ENCODE data around the gene ATG4D.

ATG4D gene
- 22.5 to 43.2 (median 31.5) reads per million in 9 experiments for total RNA-seq

DNA sequence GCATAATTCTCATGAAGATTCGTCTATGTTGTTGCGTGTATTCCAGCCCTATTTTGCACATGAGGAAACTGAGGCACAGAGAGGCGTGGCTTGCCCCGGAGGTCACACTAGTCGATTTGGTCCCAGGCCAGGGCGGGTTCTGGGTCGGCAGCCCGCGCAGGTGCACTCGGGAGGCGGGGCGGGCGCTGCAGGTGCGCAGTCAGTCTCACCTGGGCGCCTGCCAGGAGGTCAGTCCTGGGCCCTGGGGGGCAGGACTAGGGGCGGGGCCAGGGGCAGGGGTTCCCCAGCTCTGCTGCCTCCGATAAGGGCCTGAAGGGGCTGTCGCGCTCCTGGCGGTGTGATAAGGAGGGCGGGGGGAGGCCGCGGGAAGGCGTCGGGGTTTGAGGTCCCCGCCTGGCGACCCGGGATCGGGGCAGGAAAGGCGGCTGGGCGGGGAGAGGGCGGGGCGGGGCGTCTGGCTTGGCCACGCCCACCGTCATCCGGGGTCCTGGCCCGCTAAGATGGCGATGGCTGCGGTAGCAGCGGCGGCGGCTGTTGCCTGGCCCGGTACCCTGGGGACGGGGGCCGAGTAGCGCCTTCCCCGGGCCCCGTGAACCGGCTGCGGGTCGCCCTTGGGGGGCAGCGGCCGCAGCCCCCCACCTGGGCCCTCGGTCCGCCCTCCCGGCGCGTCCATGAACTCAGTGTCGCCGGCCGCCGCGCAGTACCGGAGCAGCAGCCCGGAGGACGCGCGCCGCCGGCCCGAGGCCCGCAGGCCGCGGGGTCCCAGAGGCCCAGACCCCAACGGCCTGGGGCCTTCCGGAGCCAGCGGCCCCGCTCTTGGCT, at the start of gene ATG4D:
TSS of gene ATG4D (plus strand) at position 485 of the 822 bp plus-strand sequence. CDS start at position 672, 187 bp downstream.
- Mint-ChIP-seq H3K9me3 (no peaks in the 10 kb centered on the region), H3K27me3 (peaks cover 6 to 16% of the 10 kb centered on the region in 2 donors), H3K4me1 (ENCODE audit: low read depth in 2 of 2) (peaks cover 17 to 19% of the 10 kb centered on the region in 2 donors), H3K4me3 (peak within 1 kb of the TSS; percentile 90 to 91), H3K27ac (peak within 1 kb of the TSS; percentile 86 to 91), H3K36me3 (ENCODE audit: insufficient read depth) (peaks cover 37% of the 10 kb centered on the region)
- peak; percentile 83 for ATAC-seq (replicated peaks)
- DNase-seq: peak; percentile 74 to 77 (median 76)

DNA sequence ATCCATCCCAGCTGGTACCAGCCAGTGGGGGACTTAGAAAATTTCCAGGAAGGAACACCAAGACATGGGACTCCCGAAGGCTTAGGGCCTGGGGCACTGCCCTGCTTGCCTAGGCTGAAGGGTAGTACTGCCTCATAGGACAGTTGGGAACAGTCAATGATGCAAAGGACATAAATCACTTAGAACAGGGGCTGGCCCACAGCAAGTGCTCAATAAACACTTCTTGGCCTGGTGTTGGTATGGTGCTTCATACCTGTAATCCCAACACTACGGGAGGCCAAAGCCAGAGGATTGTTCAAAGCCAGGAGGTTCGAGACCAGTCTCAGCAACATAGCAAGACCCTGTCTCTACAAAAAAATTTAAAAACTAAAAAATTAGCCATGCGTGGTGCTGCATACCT, 46.3 kb upstream of the ATG4D start:
- Mint-ChIP-seq H3K36me3 (ENCODE audit: insufficient read depth) (peaks cover 61% of the 10 kb centered on the region), H3K9me3 (no peaks in the 10 kb centered on the region), H3K4me1 (ENCODE audit: low read depth in 2 of 2) (peaks cover 32% of the 10 kb centered on the region in 2 donors), H3K27me3 (no peaks in the 10 kb centered on the region), H3K4me3 (no peak overlapping the region), H3K27ac (peak overlapping the region in 1 of 2 donors; percentile 84)
- DNase-seq (no peak), ATAC-seq (replicated peaks) (no peak)

DNA sequence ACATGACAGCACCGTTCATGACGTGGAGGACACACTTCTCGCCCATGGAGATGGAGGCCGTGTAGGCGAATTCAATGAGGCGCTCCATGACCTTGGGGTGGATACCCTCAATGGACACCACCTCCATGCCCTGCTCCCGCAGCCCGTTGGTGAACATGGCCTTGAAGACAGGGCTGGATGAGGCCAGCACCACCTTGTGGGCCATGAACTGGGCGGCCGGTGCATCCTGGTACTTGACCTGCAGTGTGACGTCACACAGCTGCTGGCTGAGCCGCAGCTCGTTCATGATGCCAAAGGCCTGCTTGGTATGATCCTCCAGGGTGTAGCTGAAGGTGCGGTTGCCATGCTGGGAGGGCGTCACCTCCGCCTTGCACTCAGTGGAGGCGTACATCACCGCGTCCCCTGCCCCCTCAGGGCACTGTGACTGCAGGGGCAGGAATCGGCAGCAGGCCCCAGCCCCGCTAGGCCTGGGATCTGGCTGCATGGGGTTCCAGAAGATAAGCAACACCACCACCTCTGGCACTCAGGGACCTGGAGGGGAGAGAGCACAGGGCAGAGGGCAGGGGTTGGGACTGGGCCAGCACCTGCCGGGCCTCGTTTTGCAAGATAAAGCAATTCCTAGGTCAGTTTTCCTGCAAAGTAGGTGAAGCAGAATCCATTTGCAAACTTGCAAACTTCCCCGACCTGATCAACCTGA, 44.0 kb upstream of the ATG4D start:
- no peaks in the 10 kb centered on the region for H3K9me3 Mint-ChIP-seq
- DNase-seq (no peak), ATAC-seq (replicated peaks) (no peak)
- peaks cover 41% of the 10 kb centered on the region for H3K36me3 Mint-ChIP-seq (ENCODE audit: insufficient read depth)
- H3K27ac Mint-ChIP-seq: peak overlapping the region; percentile 83 to 92
- H3K27me3 Mint-ChIP-seq: no peaks in the 10 kb centered on the region
- H3K4me3 Mint-ChIP-seq: peak overlapping the region; percentile 10 to 87
- H3K4me1 Mint-ChIP-seq (ENCODE audit: low read depth in 2 of 2): peaks cover 30 to 37% of the 10 kb centered on the region in 2 donors

DNA sequence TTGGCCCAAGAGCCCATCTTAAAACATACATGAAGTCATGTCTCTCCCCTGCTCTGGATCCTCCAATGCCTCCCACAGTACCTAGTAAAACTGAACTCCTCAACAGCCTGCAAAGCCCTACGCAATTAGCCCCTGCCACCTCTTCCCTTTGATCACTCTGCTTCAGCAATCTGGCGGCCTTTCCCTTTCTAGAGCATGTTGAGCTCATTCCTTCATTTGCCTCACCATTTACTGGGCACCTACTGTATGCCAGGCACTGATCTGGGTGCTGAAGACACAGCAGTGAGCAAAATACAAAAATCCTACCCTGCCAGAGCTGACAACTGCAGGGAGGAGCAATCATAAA, 43.5 kb upstream of the ATG4D start:
- H3K36me3 Mint-ChIP-seq (ENCODE audit: insufficient read depth): peaks cover 36% of the 10 kb centered on the region
- ATAC-seq (replicated peaks): no peak

DNA sequence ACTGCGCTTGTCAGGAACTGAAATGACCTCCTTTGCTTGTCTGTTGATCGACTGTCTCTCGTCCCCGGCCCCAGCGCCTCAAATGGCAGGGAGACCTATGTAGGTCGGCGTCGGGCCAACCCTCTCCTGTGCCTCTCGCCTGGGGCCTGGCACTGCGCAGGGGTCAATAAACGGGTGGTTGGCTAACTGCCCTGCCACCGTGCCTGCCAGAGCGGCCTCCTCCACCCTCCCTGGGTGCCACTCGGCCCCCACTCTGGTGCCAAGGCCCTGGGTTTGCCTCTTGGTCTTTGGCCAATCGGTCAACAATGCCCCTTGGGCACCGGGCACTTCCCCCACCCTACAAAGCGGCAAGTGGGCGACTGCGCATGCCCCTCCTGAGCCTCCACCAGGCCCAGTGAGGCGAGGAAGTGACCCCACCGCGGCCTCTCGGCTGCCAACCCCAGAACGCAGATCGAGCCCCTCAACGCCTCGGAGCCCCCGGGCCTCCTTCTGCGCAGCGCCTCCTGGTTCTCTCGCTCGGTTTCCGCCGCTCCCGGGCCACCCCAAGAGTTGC, 41.7 kb upstream of the ATG4D start:
- H3K4me3 Mint-ChIP-seq: peak overlapping the region; percentile 87 to 90
- H3K36me3 Mint-ChIP-seq (ENCODE audit: insufficient read depth): peaks cover 26% of the 10 kb centered on the region
- DNase-seq: peak in 1 of 3 experiments; percentile 21
- no peaks in the 10 kb centered on the region for H3K9me3 Mint-ChIP-seq
- peak; percentile 20 for ATAC-seq (replicated peaks)
- H3K27ac Mint-ChIP-seq: peak overlapping the region; percentile 86 to 93
- peaks cover 36 to 40% of the 10 kb centered on the region in 2 donors for H3K4me1 Mint-ChIP-seq (ENCODE audit: low read depth in 2 of 2)
- H3K27me3 Mint-ChIP-seq: no peaks in the 10 kb centered on the region

More for the DNA sequence above, 43.5 kb upstream of the ATG4D start:
- Mint-ChIP-seq H3K9me3 (no peaks in the 10 kb centered on the region), H3K27me3 (no peaks in the 10 kb centered on the region), H3K4me3 (peak overlapping the region; percentile 51 to 87), H3K4me1 (ENCODE audit: low read depth in 2 of 2) (peaks cover 31 to 37% of the 10 kb centered on the region in 2 donors), H3K27ac (peak overlapping the region; percentile 7 to 83)
- DNase-seq: no peak

DNA sequence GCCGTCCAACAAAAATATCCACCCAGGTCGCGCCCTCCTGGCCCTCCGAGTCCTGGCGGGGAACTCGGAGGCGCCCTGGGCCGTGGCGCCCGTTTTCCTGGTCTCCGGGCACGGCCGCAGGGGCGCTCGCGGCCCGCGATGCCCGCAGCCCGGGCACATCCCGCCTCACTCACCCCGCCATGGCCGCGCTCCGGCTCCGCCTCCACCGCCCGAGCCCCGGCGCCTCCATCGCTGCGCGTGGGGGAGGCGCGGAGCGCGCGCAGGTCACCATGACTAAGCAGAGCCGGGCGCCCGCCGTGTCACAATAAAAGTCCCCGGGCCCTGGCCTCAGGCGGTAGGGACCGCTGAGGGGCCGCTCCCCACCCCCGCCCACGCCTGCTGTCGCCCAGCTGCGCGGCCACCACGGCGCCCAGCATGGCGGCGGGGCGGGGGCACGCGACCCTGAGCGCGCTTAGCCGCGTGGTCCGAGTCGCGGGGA, 41.1 kb upstream of the ATG4D start:
- Mint-ChIP-seq H3K27ac (peak overlapping the region; percentile 86 to 93), H3K4me1 (ENCODE audit: low read depth in 2 of 2) (peaks cover 34 to 37% of the 10 kb centered on the region in 2 donors), H3K4me3 (peak overlapping the region; percentile 87 to 90), H3K9me3 (no peaks in the 10 kb centered on the region), H3K36me3 (ENCODE audit: insufficient read depth) (peaks cover 26% of the 10 kb centered on the region), H3K27me3 (no peaks in the 10 kb centered on the region)
- DNase-seq: peak; percentile 84 to 87 (median 85)
- ATAC-seq (replicated peaks): peak; percentile 90

DNA sequence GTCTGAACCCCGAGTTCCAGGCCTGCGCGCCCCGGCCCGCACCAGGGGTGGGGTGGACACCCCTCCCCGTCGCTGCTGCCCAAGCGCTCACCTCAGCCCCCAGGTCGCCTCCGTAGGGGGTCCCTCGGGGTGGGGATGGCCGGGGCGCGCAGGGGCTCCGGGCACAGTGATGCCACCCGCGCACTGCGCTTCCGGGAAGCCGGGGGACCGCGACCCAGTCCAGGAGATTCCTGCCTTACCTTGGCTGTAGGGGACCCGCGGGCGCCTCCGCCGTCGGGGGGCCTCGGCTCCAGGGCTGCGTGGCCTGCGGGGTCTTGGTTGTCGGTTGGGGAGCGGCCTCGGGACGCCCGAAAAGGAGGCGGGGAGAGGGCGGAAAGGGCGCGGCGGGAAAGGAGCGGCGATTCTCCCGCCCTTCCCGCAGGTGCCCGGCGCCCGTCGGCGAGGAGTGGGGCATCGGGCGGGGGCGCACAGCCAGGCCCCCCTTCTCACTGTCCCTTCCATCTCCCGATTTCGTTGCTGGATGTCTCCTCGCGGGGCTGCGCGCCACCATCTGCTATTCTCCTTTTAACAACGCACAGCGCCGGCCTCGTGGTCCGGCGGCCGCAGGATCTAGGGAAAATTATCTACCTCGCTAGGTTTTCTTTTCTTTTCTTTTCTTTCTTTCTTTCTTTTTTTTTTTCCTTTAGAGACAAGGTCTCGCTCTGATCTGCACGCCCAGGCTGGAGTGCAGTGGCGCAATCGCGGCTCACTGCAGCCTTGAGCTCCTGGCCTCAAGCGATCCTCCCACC, 40.5 kb upstream of the ATG4D start, which contains the start of gene KEAP1:
TSS of gene KEAP1 (minus strand) at position 355 of the 788 bp plus-strand sequence. CDS start 3,323 bp downstream, outside the sequence.
- Mint-ChIP-seq H3K27me3 (no peaks in the 10 kb centered on the region), H3K9me3 (no peaks in the 10 kb centered on the region), H3K27ac (peak within 1 kb of the TSS; percentile 89 to 93), H3K36me3 (ENCODE audit: insufficient read depth) (peaks cover 20% of the 10 kb centered on the region), H3K4me1 (ENCODE audit: low read depth in 2 of 2) (peaks cover 33 to 36% of the 10 kb centered on the region in 2 donors), H3K4me3 (peak within 1 kb of the TSS; percentile 87 to 90)
- ATAC-seq (replicated peaks) (peak; percentile 12), DNase-seq (no peak)

DNA sequence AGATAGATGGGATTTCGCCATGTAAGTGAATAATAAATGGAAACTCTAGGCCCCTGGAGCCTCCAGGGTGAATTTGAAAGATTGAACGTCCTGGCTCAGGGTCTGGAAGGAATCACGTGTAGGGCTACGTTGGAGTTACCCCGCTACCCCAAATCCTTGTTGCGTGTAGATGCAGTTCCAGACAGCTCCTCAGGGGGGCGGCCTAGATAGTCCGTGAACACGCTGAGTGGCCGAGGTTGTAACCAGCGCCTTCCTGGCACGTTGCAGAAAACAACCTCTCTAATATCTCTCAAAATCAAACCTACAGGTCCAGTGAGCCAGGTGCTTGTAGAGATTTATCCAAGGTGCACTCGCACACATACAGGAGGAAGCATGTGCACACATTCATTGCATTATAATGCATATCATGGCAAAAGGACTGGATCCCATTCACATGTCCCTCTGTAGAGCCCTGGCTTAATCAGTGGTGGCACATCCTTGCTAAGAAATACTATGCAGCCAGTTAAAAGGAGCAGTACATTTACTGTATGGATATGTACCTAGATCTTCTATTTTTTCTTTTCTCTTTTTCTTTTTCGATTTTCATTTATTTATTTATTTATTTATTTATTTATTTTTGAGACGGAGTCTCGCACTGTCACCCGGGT, 38.0 kb upstream of the ATG4D start:
- DNase-seq: peak; percentile 82 to 87 (median 86)
- Mint-ChIP-seq H3K4me3 (peak overlapping the region; percentile 10 to 32), H3K4me1 (ENCODE audit: low read depth in 2 of 2) (peaks cover 23 to 32% of the 10 kb centered on the region in 2 donors), H3K27me3 (no peaks in the 10 kb centered on the region), H3K9me3 (no peaks in the 10 kb centered on the region), H3K27ac (peak overlapping the region in 1 of 2 donors; percentile 38), H3K36me3 (ENCODE audit: insufficient read depth) (peaks cover 27% of the 10 kb centered on the region)
- ATAC-seq (replicated peaks): peak; percentile 37

DNA sequence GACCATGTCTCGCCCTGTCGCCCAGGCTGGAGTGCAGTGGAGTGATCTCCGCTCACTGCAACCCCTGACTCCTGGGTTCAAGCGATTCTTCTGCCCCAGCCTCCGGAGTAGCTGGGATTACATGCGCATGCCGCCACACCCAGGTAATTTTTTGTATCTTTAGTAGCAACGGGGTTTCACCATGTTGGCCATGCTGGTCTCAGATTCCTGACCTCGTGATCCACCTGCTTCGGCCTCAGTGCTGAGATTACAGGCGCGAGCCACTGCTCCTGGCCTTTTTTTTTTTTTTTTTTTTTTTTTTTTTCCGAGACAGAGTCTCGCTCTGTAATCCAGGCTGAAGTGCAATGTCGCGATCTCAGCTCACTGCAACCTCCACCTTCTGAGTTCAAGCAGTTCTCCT, 35.7 kb upstream of the ATG4D start:
- Mint-ChIP-seq H3K27ac (no peak overlapping the region), H3K4me3 (peak overlapping the region in 1 of 2 donors; percentile 70), H3K9me3 (no peaks in the 10 kb centered on the region), H3K36me3 (ENCODE audit: insufficient read depth) (peaks cover 47% of the 10 kb centered on the region), H3K27me3 (peaks cover 0 to 2% of the 10 kb centered on the region in 2 donors), H3K4me1 (ENCODE audit: low read depth in 2 of 2) (peaks cover 22 to 30% of the 10 kb centered on the region in 2 donors)
- ATAC-seq (replicated peaks): no peak
- no peak for DNase-seq

DNA sequence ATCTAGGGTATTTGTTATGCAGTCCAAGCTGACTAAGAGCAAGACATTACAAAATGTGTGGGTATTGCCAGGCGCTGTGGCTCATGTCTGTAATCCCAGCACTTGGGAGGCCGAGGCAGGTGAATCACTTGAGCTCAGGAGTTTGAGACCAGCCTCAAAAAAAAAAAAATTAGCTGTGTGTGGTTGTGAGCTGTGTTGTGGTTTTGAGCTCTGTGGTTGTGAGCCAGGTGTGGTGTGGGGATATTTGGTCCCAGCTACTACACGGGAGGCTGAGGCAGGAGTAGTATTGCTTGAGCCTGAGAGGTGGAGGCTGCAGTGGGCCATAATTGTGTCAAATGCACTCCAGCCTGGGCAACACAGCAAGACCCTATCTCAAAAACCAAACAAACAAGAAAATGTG, 35.0 kb upstream of the ATG4D start:
- Mint-ChIP-seq H3K27ac (peak overlapping the region in 1 of 2 donors; percentile 86), H3K27me3 (peaks cover 0 to 8% of the 10 kb centered on the region in 2 donors), H3K4me1 (ENCODE audit: low read depth in 2 of 2) (peaks cover 23 to 34% of the 10 kb centered on the region in 2 donors), H3K4me3 (peak overlapping the region in 1 of 2 donors; percentile 70), H3K9me3 (no peaks in the 10 kb centered on the region), H3K36me3 (ENCODE audit: insufficient read depth) (peaks cover 51% of the 10 kb centered on the region)
- DNase-seq: no peak
- ATAC-seq (replicated peaks): peak; percentile 63

DNA sequence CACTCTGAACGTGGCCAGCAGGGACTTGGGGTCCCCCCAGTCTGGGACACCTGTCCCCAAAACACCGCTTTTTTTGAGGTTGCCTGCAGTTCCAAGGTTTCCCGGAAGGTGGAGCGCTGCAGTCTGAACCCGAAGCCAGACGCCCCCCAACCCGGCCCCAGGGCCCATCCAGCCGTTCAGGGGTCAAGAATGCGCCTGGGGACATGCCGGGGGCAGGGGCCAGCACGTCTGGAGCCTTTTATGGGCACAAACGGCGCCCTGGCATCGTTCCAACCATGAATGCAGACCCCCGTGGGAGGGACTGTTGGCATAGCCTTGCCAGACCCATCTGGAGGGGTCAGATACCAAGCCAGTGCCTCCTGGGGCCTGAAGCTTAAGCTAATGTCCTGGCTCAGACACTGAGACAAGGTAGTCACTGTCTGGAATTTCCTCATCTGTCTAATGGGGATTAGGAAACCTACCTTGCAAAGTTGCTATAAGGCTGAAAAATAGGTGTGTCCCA, 33.4 kb upstream of the ATG4D start:
- H3K27me3 Mint-ChIP-seq: peaks cover 0 to 9% of the 10 kb centered on the region in 2 donors
- peaks cover 30 to 37% of the 10 kb centered on the region in 2 donors for H3K4me1 Mint-ChIP-seq (ENCODE audit: low read depth in 2 of 2)
- H3K4me3 Mint-ChIP-seq: peak overlapping the region; percentile 37 to 45
- H3K9me3 Mint-ChIP-seq: no peaks in the 10 kb centered on the region
- H3K36me3 Mint-ChIP-seq (ENCODE audit: insufficient read depth): peaks cover 67% of the 10 kb centered on the region
- ATAC-seq (replicated peaks) (peak; percentile 13), DNase-seq (peak; percentile 55 to 76 (median 64))
- H3K27ac Mint-ChIP-seq: peak overlapping the region; percentile 49 to 70

DNA sequence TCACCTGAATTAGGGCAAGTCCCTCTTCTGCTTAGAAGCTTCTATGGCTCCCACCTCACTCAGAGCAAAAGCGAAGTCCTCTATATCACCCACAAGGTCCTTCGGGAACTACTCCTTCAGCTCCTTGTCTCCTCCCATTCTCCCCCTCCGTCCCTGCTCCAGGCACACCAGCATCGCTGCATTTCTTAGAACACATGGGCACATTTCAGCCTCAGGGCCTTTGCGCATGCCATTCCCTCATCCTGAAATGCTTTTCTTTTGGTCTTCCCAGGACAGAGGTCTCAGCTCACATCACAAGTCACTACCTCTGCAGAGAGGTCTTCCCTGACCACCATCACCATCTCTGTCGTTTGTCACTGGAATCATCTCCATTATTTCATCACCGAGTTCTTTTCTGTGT, 30.5 kb upstream of the ATG4D start:
- Mint-ChIP-seq H3K9me3 (no peaks in the 10 kb centered on the region), H3K27me3 (peaks cover 0 to 9% of the 10 kb centered on the region in 2 donors), H3K27ac (peak overlapping the region; percentile 89 to 91), H3K36me3 (ENCODE audit: insufficient read depth) (peaks cover 90% of the 10 kb centered on the region), H3K4me1 (ENCODE audit: low read depth in 2 of 2) (peaks cover 40 to 44% of the 10 kb centered on the region in 2 donors), H3K4me3 (peak overlapping the region; percentile 72 to 77)
- DNase-seq: no peak
- no peak for ATAC-seq (replicated peaks)
